Ascending aorta (tissue), 2 donors: Measurements from ENCODE around the gene KCNQ2. TPM values are rescaled to one million over a fixed set of nuclear protein-coding genes. Genes with fewer than 3 reads are reported as not detected.

Source experiments
- DNase-seq, 2 donors: peaks; one replicate each; pipeline ENCODE4 v3.0.0-alpha.2; 2019; ENCODE audit warnings: low spot score in 2 of 2
- H3K27ac ChIP-seq, 2 donors: fragments of 200-600 bp; sonication (generic); one replicate each; pipeline ENCODE4 v1.5.1; 2016 to 2017; ENCODE audit warnings: mild to moderate bottlenecking in 1 of 2
- H3K27me3 ChIP-seq: fragments of 200-600 bp; sonication (generic); one replicate; pipeline ENCODE4 v1.5.1; 2017
- H3K36me3 ChIP-seq, 2 donors: fragments of 200-600 bp; sonication (generic); one replicate each; pipeline ENCODE4 v1.5.1; 2016
- H3K4me1 ChIP-seq, 2 donors: fragments of 200-600 bp; sonication (generic); one replicate each; pipeline ENCODE4 v1.5.1; 2016 to 2017; ENCODE audit warnings: mild to moderate bottlenecking in 1 of 2
- H3K4me3 ChIP-seq, 2 donors: fragments of 200-600 bp; sonication (generic); one replicate each; pipeline ENCODE4 v1.5.1; 2016 to 2017; ENCODE audit warnings: mild to moderate bottlenecking in 1 of 2
- H3K9me3 ChIP-seq, 2 donors: fragments of 200-600 bp; sonication (generic); one replicate each; pipeline ENCODE4 v1.5.1; 2016
- intact Hi-C: fragments of 100-400 bp; cut with DNase I; formaldehyde crosslinking; loops from one replicate; pipeline ENCODE4 v1.15.1; 2023
- total RNA-seq: library from RNA; depleted of rRNA; stranded (reverse); fragments of >200 nt; gene quantifications from one replicate; pipeline ENCODE4 v1.1.0, GENCODE V29; 2016
- TF ChIP-seq, protein P1 (sequence below), 3 experiments: fragments of 200-600 bp in 2 of 3; fragments of 450-650 bp in 1 of 3; sonication (generic) in 2 of 3; IDR thresholded peaks; one replicate each; pipeline ENCODE4 v1.5.1; 2016 to 2019; ENCODE audit warnings: antibody characterized with exemption in 3 of 3, mild to moderate bottlenecking in 1 of 3, moderate library complexity in 1 of 3

The KCNQ2 gene
- total RNA-seq, 1 donor from 2014 or later: not detected

- no peaks in the 10 kb centered on the region for H3K27me3 ChIP-seq
Measured at GRCh38 chr20:63409066-63409833, 63.2 kb downstream of the KCNQ2 start.

DNA sequence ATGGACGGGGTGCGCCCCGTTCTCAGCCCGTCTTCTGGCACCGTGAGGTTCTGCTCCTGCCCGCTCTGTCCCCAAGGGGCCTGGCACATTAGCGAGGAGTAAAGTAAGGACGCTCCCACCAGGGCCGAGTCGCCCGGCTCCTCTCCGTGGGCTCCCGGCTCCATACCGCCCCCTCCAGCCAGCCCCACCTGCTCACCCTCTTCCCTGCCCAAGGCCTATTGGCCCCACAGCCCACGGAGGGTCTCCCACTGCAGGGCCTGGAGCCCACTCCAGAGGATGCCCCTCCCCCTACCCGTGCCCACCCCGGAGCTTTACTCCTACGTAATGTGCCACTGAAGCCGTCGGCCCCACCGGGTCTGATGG, 63.8 kb downstream of the KCNQ2 start:
- no peak for DNase-seq
- Histone ChIP-seq H3K27me3 (no peaks in the 10 kb centered on the region), H3K4me1 (no peaks in the 10 kb centered on the region), H3K4me3 (no peak overlapping the region), H3K27ac (no peak overlapping the region), H3K9me3 (no peaks in the 10 kb centered on the region), H3K36me3 (no peaks in the 10 kb centered on the region)
- intact Hi-C loops: no loop called here
- TF ChIP-seq, protein P1, sequence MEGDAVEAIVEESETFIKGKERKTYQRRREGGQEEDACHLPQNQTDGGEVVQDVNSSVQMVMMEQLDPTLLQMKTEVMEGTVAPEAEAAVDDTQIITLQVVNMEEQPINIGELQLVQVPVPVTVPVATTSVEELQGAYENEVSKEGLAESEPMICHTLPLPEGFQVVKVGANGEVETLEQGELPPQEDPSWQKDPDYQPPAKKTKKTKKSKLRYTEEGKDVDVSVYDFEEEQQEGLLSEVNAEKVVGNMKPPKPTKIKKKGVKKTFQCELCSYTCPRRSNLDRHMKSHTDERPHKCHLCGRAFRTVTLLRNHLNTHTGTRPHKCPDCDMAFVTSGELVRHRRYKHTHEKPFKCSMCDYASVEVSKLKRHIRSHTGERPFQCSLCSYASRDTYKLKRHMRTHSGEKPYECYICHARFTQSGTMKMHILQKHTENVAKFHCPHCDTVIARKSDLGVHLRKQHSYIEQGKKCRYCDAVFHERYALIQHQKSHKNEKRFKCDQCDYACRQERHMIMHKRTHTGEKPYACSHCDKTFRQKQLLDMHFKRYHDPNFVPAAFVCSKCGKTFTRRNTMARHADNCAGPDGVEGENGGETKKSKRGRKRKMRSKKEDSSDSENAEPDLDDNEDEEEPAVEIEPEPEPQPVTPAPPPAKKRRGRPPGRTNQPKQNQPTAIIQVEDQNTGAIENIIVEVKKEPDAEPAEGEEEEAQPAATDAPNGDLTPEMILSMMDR (IDR thresholded peaks at IDR 0.05): no peak

More at GRCh38 chr20:63409066-63409833, 63.2 kb downstream of the KCNQ2 start:
- TF ChIP-seq, protein P1 (IDR thresholded peaks at IDR 0.05): no peak
- intact Hi-C loops: no loop called here
- Histone ChIP-seq H3K27ac (no peak overlapping the region), H3K4me1 (no peaks in the 10 kb centered on the region), H3K36me3 (no peaks in the 10 kb centered on the region), H3K4me3 (no peak overlapping the region), H3K9me3 (no peaks in the 10 kb centered on the region)
- DNase-seq: no peak

- Histone ChIP-seq H3K36me3 (no peaks in the 10 kb centered on the region), H3K4me3 (no peak overlapping the region), H3K27ac (no peak overlapping the region), H3K27me3 (no peaks in the 10 kb centered on the region), H3K4me1 (no peaks in the 10 kb centered on the region), H3K9me3 (no peaks in the 10 kb centered on the region)
- intact Hi-C loops: no loop called here
- TF ChIP-seq, protein P1 (IDR thresholded peaks at IDR 0.05): no peak
- DNase-seq: no peak
Measured at GRCh38 chr20:63407928-63408683, 64.3 kb downstream of the KCNQ2 start.

DNA sequence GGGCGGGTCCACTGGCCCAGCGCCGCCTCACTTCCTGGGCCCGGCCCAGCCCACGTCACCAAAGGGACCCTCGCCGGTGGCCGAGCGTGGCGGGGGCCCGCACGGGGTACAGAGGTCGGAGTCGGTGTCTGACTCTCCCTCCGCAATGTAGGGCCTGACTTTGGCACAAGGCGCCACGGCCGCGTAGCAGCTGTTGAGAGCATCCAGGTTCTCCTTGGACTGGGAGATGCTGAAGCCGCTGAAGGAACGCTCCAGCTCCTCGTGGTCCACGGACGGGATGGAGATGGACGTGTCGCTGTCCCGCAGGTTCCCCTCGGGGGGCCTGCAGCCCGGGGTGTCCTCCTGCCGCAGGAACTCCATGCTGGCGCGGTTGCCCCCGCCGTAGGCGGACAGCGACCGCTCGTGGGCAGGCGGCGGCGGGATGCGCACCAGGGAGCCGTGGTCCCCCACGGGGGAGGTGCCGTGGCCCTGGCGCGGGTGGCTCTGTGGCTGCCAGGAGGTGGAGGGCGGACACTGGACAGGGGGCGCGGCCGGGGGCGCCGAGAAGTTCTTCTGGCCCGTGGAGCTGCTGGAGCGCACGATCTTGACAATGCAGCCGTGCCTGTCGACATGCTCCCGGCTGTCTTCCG, 65.7 kb downstream of the KCNQ2 start:
- H3K27me3 ChIP-seq: no peaks in the 10 kb centered on the region
- intact Hi-C loops: no loop called here
- no peaks in the 10 kb centered on the region for H3K9me3 ChIP-seq
- TF ChIP-seq, protein P1 (IDR thresholded peaks at IDR 0.05): no peak
- no peaks in the 10 kb centered on the region for H3K4me1 ChIP-seq
- no peaks in the 10 kb centered on the region for H3K36me3 ChIP-seq
- H3K27ac ChIP-seq: no peak overlapping the region
- DNase-seq: no peak
- H3K4me3 ChIP-seq: no peak overlapping the region

DNA sequence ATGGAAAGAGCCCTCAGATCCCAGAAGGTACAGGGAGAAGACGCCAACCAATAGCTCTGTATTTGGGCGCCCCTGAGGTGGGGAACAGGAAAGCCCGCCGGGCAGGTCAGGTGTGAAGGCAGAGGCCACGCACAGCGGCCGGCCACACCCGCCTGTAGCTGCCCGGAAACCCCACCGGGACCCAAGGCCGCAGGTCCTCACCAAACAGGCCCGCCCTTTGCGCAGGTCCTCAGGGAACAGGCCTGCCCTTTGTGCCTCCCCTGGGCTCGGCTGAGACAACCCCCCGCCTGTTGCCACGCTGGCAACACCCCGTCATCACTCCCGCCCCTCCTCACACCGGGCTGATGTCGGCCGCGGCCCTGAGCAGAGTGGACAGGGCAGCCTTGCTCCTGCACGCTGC, 66.4 kb downstream of the KCNQ2 start:
- H3K36me3 ChIP-seq: no peaks in the 10 kb centered on the region
- H3K4me3 ChIP-seq: no peak overlapping the region
- no peak for DNase-seq
- H3K9me3 ChIP-seq: no peaks in the 10 kb centered on the region
- H3K27me3 ChIP-seq: no peaks in the 10 kb centered on the region
- H3K4me1 ChIP-seq: no peaks in the 10 kb centered on the region
- TF ChIP-seq, protein P1 (IDR thresholded peaks at IDR 0.05): no peak
- intact Hi-C loops: no loop called here
- H3K27ac ChIP-seq: no peak overlapping the region
